ENCODE results near the gene OXLD1.

- TF ChIP-seq CTCF (IDR thresholded peaks at IDR 0.05 in 4 of 5, conservative IDR thresholded peaks at IDR 0.05 in 1 of 5), result no peak
- no peak for TF ChIP-seq POLR2A (IDR thresholded peaks at IDR 0.05)
Observed at GRCh38 chr17:81714412-81715106, 48.2 kb upstream of the OXLD1 start.

All from gastrocnemius medialis (tissue), 4 donors.